ENCODE results near the gene OTUB1. TPM values are rescaled to one million over a fixed set of nuclear protein-coding genes. Genes with fewer than 3 reads are reported as not detected.

The OTUB1 gene
- total and polyA plus RNA-seq, 9 of the 15 experiments (the other 6 are each of a cell fraction or from before 2014, with no cell fraction given): 29.5 to 134 (median 66.1) TPM

DNA sequence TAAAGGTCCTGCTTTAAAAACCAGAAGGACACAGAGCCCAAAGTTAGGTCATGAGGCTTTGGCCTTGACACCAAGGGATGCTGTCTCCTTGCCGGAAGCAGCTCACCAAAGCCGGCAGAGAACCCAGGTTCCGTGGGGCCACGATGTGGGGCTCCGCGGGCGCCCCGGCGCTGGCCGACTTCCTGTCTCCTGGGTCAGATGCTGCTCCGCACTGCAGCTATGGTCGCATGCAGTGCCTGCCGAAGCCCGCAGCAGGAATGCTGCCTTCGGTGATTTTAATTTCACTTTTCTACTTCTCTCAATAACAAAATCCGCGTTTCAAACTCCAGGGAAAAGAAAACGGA is 454 bp upstream of the OTUB1 start (continued):
- TF ChIP-seq AFF4 (CRISPR knock-in tag; IDR thresholded peaks at IDR 0.05) (no peak), NRF1 (conservative IDR thresholded peaks at IDR 0.05 in 1 of 2, IDR thresholded peaks at IDR 0.05 in 1 of 2) (0 out of 4 replicates have a peak, but pooled peaks of 1 of the 2 experiments have one; percentile 5), ZNF766 (CRISPR knock-in tag; conservative IDR thresholded peaks at IDR 0.05) (no peak), FOSL1 (tag; conservative IDR thresholded peaks at IDR 0.05) (no peak), DMBX1 (CRISPR knock-in tag; IDR thresholded peaks at IDR 0.05; ENCODE audit: borderline replicate concordance) (peak; percentile 24; the same call in 1 of the 2 replicates), NUFIP1 (IDR thresholded peaks at IDR 0.05; ENCODE audit: partially characterized antibody) (no peak), FOS (IDR thresholded peaks at IDR 0.05; ENCODE audit: extremely low read depth, insufficient read length) (no peak), FIP1L1 (IDR thresholded peaks at IDR 0.05; ENCODE audit: low read depth, low read length, poor library complexity, severe bottlenecking) (no peak), HDAC3 (IDR thresholded peaks at IDR 0.05; ENCODE audit: borderline replicate concordance, partially characterized antibody) (no peak), HCFC1 (IDR thresholded peaks at IDR 0.05; ENCODE audit: low read depth, low read length) (no peak), RAD21 (CRISPR knock-in tag; conservative IDR thresholded peaks at IDR 0.05 in 1 of 2, IDR thresholded peaks at IDR 0.05 in 1 of 2) (0 out of 4 replicates have a peak, but pooled peaks of 1 of the 2 experiments have one; percentile 11)
- TF ChIP-seq, protein P1, sequence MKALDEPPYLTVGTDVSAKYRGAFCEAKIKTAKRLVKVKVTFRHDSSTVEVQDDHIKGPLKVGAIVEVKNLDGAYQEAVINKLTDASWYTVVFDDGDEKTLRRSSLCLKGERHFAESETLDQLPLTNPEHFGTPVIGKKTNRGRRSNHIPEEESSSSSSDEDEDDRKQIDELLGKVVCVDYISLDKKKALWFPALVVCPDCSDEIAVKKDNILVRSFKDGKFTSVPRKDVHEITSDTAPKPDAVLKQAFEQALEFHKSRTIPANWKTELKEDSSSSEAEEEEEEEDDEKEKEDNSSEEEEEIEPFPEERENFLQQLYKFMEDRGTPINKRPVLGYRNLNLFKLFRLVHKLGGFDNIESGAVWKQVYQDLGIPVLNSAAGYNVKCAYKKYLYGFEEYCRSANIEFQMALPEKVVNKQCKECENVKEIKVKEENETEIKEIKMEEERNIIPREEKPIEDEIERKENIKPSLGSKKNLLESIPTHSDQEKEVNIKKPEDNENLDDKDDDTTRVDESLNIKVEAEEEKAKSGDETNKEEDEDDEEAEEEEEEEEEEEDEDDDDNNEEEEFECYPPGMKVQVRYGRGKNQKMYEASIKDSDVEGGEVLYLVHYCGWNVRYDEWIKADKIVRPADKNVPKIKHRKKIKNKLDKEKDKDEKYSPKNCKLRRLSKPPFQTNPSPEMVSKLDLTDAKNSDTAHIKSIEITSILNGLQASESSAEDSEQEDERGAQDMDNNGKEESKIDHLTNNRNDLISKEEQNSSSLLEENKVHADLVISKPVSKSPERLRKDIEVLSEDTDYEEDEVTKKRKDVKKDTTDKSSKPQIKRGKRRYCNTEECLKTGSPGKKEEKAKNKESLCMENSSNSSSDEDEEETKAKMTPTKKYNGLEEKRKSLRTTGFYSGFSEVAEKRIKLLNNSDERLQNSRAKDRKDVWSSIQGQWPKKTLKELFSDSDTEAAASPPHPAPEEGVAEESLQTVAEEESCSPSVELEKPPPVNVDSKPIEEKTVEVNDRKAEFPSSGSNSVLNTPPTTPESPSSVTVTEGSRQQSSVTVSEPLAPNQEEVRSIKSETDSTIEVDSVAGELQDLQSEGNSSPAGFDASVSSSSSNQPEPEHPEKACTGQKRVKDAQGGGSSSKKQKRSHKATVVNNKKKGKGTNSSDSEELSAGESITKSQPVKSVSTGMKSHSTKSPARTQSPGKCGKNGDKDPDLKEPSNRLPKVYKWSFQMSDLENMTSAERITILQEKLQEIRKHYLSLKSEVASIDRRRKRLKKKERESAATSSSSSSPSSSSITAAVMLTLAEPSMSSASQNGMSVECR (CRISPR knock-in tag; IDR thresholded peaks at IDR 0.05): no peak
- TF ChIP-seq, protein P2, sequence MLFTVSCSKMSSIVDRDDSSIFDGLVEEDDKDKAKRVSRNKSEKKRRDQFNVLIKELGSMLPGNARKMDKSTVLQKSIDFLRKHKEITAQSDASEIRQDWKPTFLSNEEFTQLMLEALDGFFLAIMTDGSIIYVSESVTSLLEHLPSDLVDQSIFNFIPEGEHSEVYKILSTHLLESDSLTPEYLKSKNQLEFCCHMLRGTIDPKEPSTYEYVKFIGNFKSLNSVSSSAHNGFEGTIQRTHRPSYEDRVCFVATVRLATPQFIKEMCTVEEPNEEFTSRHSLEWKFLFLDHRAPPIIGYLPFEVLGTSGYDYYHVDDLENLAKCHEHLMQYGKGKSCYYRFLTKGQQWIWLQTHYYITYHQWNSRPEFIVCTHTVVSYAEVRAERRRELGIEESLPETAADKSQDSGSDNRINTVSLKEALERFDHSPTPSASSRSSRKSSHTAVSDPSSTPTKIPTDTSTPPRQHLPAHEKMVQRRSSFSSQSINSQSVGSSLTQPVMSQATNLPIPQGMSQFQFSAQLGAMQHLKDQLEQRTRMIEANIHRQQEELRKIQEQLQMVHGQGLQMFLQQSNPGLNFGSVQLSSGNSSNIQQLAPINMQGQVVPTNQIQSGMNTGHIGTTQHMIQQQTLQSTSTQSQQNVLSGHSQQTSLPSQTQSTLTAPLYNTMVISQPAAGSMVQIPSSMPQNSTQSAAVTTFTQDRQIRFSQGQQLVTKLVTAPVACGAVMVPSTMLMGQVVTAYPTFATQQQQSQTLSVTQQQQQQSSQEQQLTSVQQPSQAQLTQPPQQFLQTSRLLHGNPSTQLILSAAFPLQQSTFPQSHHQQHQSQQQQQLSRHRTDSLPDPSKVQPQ (CRISPR knock-in tag; IDR thresholded peaks at IDR 0.05; ENCODE audit: borderline replicate concordance): no peak
- TF ChIP-seq, protein P3, sequence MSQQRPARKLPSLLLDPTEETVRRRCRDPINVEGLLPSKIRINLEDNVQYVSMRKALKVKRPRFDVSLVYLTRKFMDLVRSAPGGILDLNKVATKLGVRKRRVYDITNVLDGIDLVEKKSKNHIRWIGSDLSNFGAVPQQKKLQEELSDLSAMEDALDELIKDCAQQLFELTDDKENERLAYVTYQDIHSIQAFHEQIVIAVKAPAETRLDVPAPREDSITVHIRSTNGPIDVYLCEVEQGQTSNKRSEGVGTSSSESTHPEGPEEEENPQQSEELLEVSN (IDR thresholded peaks at IDR 0.05; ENCODE audit: borderline replicate concordance in 1 of 2, extremely low read depth in 1 of 2, insufficient read depth in 1 of 2, insufficient read length in 1 of 2, low read depth in 1 of 2, low read length in 1 of 2, poor library complexity in 1 of 2, severe bottlenecking in 1 of 2): peak in 1 of 2 experiments; percentile 62

Data from K562 (cell line).